HG03095 (cell line): Measurements from ENCODE around the gene NXPH4.

Experiments
- ATAC-seq: cut with Tn5 transposase; IDR thresholded peaks from one replicate; pipeline ENCODE4 v1.9.1; 2021; ENCODE audit warnings: moderate library complexity; ENCODE audit not compliant: unreplicated experiment

NXPH4 gene

GRCh38 chr12:57216921-57217879 lies 606 bp downstream of the NXPH4 start:
- ATAC-seq = no peak

GRCh38 chr12:57218030-57218853 lies 1.6 kb downstream of the NXPH4 start:
- ATAC-seq = no peak

GRCh38 chr12:57219205-57219992 lies 2.8 kb downstream of the NXPH4 start:
- no peak for ATAC-seq

- no peak for ATAC-seq
These were observed 3.6 kb downstream of the NXPH4 start for GRCh38 chr12:57219993-57220754.

GRCh38 chr12:57220770-57221168 lies 4.2 kb downstream of the NXPH4 start:
- ATAC-seq = no peak

- ATAC-seq = no peak
These were observed 4.7 kb downstream of the NXPH4 start for GRCh38 chr12:57221169-57221917.

GRCh38 chr12:57222286-57223190 lies 5.9 kb downstream of the NXPH4 start:
- no peak for ATAC-seq

GRCh38 chr12:57223191-57224165 lies 6.9 kb downstream of the NXPH4 start:
- no peak for ATAC-seq

GRCh38 chr12:57224278-57224972 lies 7.8 kb downstream of the NXPH4 start:
- ATAC-seq = no peak

- no peak for ATAC-seq
These were observed 8.5 kb downstream of the NXPH4 start for GRCh38 chr12:57224973-57225679.

- no peak for ATAC-seq
These were observed 9.2 kb downstream of the NXPH4 start for GRCh38 chr12:57225680-57226210.

GRCh38 chr12:57226588-57227314 lies 10.2 kb downstream of the NXPH4 start:
- no peak for ATAC-seq

- ATAC-seq = no peak
These were observed 10.9 kb downstream of the NXPH4 start for GRCh38 chr12:57227315-57228115.

GRCh38 chr12:57229046-57229633 lies 12.5 kb downstream of the NXPH4 start:
- ATAC-seq = no peak
